ENCODE results near the gene MIGA1.

- TF ChIP-seq CTCF (IDR thresholded peaks at IDR 0.05; ENCODE audit: low read depth, low read length) (no peak), EZH2phosphoT487 (IDR thresholded peaks at IDR 0.05; ENCODE audit: low read depth) (no peak)
These were observed 17.4 kb downstream of the MIGA1 start for GRCh38 chr1:77796695-77797405.

Measured in OCI-LY3 (cell line).